NCI-H146 treated with DMSO at 0.1 percent for 48 hours (cell line): ENCODE results near the gene TEX19.
"Not testable (repeated sequence)": the region's sequence is repeated elsewhere in the genome, so short reads cannot be mapped to it uniquely, and the experiment has no call there.

Source experiments
- DNase-seq: peaks from one replicate; lab custom pipeline; 2025; ENCODE audit not compliant: unreplicated experiment; lab: John Stamatoyannopoulos, UW

TEX19 gene

GRCh38 chr17:82353484-82353883 lies 5.6 kb upstream of the TEX19 start:
- no peak for DNase-seq

GRCh38 chr17:82354804-82355308 lies 4.2 kb upstream of the TEX19 start:
- DNase-seq, result no peak

- no peak for DNase-seq
These were observed 3.1 kb upstream of the TEX19 start for GRCh38 chr17:82355770-82356427.

DNA sequence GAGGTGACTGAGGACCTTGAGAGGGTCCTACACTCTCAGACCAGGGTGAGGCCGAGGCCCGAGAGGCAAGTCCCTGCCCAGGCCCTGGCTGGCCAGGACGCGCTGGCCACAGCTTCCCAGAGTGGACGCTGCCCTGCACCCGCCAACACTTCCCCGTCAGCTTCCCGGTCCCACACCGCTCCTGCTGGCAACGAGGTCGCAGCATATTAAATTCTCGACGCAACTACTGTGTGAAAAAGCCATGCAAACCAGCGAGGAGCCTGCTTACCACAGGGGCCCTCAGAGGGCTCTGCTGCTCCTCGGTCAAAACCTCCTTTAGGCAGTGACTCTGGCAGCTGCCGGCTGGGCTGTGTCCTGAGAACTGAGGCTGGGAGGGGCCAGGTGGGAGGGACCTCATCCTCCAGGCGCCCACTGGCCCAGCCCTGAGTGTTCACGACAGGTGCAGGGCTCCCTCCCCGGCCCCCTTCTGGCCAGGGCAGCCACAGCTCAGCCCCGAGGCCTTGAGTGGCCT lies 2.1 kb upstream of the TEX19 start:
- DNase-seq, result peak; percentile 46

DNA sequence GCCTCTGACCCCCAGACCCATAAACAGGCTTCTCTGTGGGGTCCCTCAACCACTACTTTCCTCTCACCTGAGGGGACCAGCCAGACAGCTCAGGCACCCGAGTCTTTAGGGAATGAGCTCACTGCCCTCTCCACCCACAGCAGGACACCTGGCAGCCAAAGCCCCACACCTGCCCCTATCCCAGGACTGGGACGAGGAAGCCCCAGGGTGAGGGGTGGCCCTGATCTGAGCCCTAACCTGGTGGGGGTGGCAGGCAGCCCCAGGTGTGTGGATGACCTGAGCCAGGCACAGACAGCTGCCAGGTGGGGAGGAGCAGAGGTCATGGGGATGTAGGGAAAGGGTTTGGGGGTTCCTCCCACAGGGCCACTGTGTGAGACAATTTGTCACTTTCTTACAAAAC lies 1.7 kb upstream of the TEX19 start:
- no peak for DNase-seq

- not testable (repeated sequence) for DNase-seq
These were observed 516 bp downstream of the TEX19 start for GRCh38 chr17:82359451-82360074.

- DNase-seq, result no peak
These were observed 3.0 kb downstream of the TEX19 start for GRCh38 chr17:82361885-82362633.

GRCh38 chr17:82365606-82366295 lies 6.7 kb downstream of the TEX19 start:
- DNase-seq, result peak; percentile 32

GRCh38 chr17:82366749-82367148 lies 7.7 kb downstream of the TEX19 start:
- DNase-seq, result peak; percentile 40

DNA sequence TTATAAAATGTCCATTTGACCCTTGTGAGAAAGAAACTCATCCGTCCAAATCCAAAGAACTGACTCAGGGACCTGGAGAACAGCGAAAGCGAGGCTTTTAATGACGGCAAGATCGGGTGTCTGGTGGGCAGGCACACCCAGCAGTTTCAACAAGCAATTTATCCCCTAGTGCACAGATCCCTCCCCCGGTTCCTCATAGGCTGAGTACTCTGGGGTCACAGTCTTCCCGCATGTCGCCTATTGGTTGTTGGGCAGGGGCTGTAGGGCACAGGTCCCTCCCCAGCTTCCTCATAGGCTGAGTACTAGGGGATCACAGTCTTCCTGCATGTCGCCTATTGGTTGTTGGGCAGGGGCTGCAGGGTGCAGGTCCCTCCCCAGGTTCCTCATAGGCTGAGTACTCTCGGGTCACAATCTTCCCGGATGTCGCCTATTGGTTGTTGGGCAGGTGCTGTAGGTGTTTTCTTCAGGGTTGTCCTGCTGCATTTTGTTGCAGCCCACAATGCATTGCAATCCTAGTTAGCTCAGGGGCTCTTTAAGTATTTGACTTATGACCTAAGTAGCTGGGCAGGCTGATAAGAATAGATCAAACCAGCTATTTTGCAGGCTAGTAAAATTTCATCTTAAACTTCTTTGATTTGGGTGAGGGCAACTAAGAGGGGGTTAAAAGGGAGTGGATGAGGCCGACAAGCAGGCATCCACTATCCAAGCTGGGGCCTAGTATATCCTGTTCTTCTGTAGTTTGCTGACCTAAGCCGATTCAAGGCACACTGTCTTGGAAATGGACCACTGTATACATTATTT lies 8.9 kb downstream of the TEX19 start:
- DNase-seq, result no peak

GRCh38 chr17:82369211-82369610 lies 10.2 kb downstream of the TEX19 start:
- no peak for DNase-seq

DNA sequence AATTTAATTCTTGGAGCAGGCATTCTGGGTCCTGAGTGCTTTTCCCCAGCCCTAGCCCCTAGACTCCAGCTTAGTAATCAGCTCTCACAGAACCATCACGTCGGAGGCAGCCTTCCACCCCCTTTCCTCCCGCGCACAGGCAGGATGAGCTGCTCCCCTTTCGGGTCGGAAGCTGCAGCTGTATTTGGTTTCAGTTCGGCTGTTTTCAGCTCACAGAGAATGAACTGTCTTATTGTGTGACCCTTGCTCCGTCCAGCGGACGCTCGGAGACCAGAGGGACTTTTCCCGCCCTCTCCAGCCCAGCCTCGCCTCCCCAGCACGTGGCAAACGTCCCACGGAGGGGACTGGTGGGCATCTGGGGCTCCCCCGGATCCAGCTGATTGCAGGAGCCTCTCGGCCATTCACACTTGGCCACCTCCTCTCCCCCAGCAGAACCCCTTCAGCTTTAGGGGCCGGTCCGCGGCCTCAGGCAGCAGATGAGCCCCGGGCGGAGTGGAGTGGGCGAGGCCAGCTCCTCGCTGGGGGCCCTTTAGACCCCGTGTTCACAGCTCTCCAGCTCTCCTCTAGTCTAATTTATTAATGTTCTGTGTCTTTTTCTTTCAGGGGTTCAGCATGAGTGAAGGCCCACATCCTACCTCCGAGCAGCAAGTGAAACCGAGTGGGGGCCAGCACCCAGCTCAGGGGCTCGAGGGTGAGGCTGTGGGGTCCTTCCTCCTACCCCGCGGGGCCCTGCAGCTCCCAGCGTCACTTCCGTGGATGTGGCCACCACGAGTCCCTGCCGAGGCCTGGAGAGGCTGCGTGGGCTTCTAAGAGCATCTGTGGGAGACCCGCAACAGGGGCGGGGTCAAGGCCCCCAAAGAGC lies 11.7 kb downstream of the TEX19 start:
- no peak for DNase-seq

DNA sequence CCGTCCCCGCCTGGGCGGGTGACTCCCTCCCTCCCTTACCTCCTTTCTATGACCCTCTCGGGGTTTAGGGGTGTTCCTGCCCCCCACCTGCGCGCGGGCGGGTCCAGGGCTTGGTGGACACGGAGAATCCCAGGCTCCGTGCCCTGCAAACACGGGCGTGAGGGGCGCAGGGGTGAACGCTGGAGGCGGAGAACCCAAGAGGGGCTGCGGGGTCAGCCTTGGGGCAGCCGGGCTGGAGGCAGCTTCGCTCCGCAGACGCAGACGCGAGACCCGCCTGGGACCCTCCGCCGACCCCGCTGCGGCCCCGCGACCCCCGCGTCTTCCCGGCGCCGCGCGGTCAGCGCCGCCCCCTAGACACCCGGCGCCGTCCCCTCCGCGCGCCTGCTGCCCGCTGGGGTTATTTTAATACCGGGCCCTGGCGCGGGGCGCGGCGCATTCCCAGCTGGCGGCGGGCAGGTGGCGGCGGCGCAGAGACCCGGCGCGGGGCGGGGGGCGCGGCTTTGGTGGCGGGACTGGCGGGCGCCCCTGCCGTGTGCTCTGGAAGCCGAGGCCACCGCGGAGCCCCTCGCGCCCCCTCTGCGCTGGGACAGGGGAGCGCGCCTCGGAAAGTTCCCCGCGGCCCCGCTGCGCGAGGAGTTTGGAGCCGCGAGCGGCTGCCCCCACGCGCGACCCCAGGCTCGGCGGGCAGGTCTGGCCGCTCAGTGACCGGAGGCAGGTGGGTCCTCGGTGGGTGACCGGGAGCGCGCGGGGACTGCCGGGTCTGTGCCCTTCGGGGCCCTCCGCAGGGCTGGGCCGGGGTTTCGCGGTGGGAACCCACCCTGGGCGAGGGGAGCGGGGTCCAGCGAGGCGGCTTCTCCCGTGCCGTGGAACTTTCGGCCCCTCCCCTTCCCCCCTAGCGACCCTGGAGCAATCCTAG lies 12.5 kb downstream of the TEX19 start, which contains the start of gene UTS2R:
Gene UTS2R (plus strand): TSS at position 433 of the 916 bp plus-strand sequence. CDS start 2,560 bp downstream, outside the sequence.
- DNase-seq, result no peak

GRCh38 chr17:82372249-82373071 lies 13.4 kb downstream of the TEX19 start:
- DNase-seq, result no peak

GRCh38 chr17:82373072-82373452 lies 14.0 kb downstream of the TEX19 start:
- DNase-seq, result not testable (repeated sequence)

DNA sequence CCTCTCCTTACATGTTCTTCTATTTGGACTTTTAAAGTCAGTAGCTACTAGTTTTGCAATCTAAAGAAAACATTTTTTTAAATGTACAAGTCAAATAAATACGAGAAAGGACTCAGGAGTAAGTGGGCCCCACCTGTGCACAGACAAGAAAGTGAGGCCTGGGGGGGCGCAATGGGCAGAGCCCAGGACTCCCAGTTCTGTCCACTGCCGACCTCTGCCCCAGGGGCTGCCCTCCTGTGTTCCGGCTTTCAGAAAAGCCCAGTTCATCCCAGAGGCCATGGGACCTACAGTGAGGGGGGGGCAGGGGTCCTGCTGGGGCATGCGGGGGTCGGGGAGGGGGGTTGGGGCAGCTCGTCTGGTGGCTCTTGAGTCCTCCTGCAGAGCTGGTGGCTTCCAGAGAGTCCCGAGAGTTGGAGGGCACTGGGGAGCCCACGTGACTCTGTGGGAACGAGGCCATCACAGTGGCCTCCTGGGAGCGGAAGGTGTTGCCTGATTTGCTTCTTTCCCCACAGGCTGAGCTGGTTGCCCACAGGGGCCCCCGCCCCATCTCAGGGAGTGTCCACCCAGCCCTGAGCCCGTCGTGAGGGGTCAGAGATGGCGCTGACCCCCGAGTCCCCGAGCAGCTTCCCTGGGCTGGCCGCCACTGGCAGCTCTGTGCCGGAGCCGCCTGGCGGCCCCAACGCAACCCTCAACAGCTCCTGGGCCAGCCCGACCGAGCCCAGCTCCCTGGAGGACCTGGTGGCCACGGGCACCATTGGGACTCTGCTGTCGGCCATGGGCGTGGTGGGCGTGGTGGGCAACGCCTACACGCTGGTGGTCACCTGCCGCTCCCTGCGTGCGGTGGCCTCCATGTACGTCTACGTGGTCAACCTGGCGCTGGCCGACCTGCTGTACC lies 14.9 kb downstream of the TEX19 start:
- no peak for DNase-seq
